Right lobe of liver (tissue), 6 donors: ENCODE measurements around the gene PIGW. TPM values are rescaled to one million over a fixed set of nuclear protein-coding genes. Genes with fewer than 3 reads are reported as not detected.

Experiments used
- ATAC-seq, 4 donors: fragments of 200-7000 bp; cut with Tn5 transposase; one replicate each; pipeline ENCODE4 v1.9.1; 2020; ENCODE audit warnings: mild to moderate bottlenecking in 4 of 4, moderate library complexity in 4 of 4
- DNase-seq, 3 donors: peaks; one replicate each; pipeline ENCODE4 v3.0.0-alpha.2; 2020
- H3K27ac ChIP-seq, 3 donors: fragments of 200-600 bp; one replicate each; pipeline ENCODE4 v1.8.0; 2022
- H3K27me3 ChIP-seq, 2 donors: fragments of 200-600 bp; one replicate each; pipeline ENCODE4 v1.8.0; 2022
- H3K36me3 ChIP-seq, 4 donors: fragments of 200-600 bp; sonication (generic) in 1 of 4; one replicate each; pipeline versions ENCODE4 v1.5.1 to v1.8.0; 2017 to 2022; ENCODE audit warnings: control low read depth in 1 of 4
- H3K4me1 ChIP-seq, 4 donors: fragments of 200-600 bp; sonication (generic) in 1 of 4; one replicate each; pipeline versions ENCODE4 v1.5.1 to v1.8.0; 2017 to 2022; ENCODE audit warnings: control low read depth in 1 of 4
- H3K4me3 ChIP-seq, 3 donors: fragments of 200-600 bp; one replicate each; pipeline ENCODE4 v1.8.0; 2022
- H3K9me3 ChIP-seq, 4 donors: fragments of 200-600 bp; sonication (generic) in 1 of 4; one replicate each; pipeline versions ENCODE4 v1.5.1 to v1.8.0; 2017 to 2022; ENCODE audit warnings: control low read depth in 1 of 4
- CTCF ChIP-seq, 4 donors: fragments of 200-600 bp in 3 of 4; fragments of 450-650 bp in 1 of 4; IDR thresholded peaks; one replicate each; pipeline versions ENCODE4 v1.5.1 to v1.8.0; 2016 to 2022; ENCODE audit warnings: antibody characterized with exemption in 4 of 4, mild to moderate bottlenecking in 2 of 4
- POLR2A ChIP-seq: fragments of 450-650 bp; IDR thresholded peaks from one replicate; pipeline ENCODE4 v1.6.1; 2017; ENCODE audit warnings: antibody characterized with exemption, mild to moderate bottlenecking
- WGBS: methylation state at CpG from one replicate; pipeline ENCODE4 v1.1.6; 2018; ENCODE audit warnings: low coverage, low lambda C conversion rate; ENCODE audit not compliant: insufficient coverage; ENCODE audit errors: missing lambda C conversion rate; 5-methylcytosine and 5-hydroxymethylcytosine counted together
- intact Hi-C, 2 donors: fragments of 100-400 bp; cut with DNase I; formaldehyde crosslinking; loops; one replicate each; pipeline versions ENCODE4 v1.11.2 to v1.14.1; 2022
- small RNA-seq, 2 experiments: library from RNA; depleted of rRNA; stranded (forward); fragments of <200 nt; gene quantifications; one replicate each; pipeline ENCODE3, GENCODE V24; 2016
- total RNA-seq, 6 experiments: library from RNA; depleted of rRNA in 2 of 6; stranded (reverse); fragments of >200 nt in 2 of 6; fragmentation: NEBNext Ultra II Directional in 3 of 6; extraction: Animal tissue kit (Norgen Biotek cat#: 25700) in 3 of 6; gene quantifications; one replicate each; pipeline versions ENCODE4 v1.1.0 to v1.2.4, GENCODE V29; 2016 to 2023
- donor health status: DM: no; HTN: yes; CAD: no.
- donor health status: DM: no; HTN: no; CAD: no.
- donor health status: DM: no; HTN: no; CAD: no.
- donor health status: DM: no; HTN: yes; CAD: no.
- donor health status: DM: no; HTN: yes; CAD: no.

PIGW gene
- total RNA-seq, 6 experiments from 2014 or later = 3.0 to 6.1 (median 4.1) TPM

- H3K27me3 ChIP-seq = no peaks in the 10 kb centered on the region
- peaks cover 0 to 36% (median 11%) of the 10 kb centered on the region in 4 donors for H3K4me1 ChIP-seq
- H3K27ac ChIP-seq = no peak overlapping the region
- no peak overlapping the region for H3K4me3 ChIP-seq
- DNase-seq = no peak
- no peak for TF ChIP-seq CTCF (IDR thresholded peaks at IDR 0.05)
- TF ChIP-seq POLR2A = no peak
- 95% methylated on average over 2 of the region's 2 CpGs for WGBS
- ATAC-seq = no peak
- H3K9me3 ChIP-seq = no peaks in the 10 kb centered on the region
- intact Hi-C loops = no loop called here
- H3K36me3 ChIP-seq = peaks cover 5 to 65% (median 30%) of the 10 kb centered on the region in 4 donors
These were observed 51.4 kb downstream of the PIGW start for GRCh38 chr17:36586138-36586537.

Small RNA genes within 50 kb of the gene (small RNA-seq; reads per million reads assigned to genes)
- 0 reads per million in 2 experiments for gene RNA5SP439

Other genes with a start within 250 kb of the PIGW start
- gene TBC1D3G, start 211.1 kb upstream of the PIGW start, total RNA-seq = not detected
- not detected for gene TBC1D3H, start 146.6 kb upstream of the PIGW start, total RNA-seq
- 10 to 100 TPM; 11.2 to 16.6 (median 12.5) TPM for gene ZNHIT3, start 48.3 kb upstream of the PIGW start, total RNA-seq
- 10 to 100 TPM; 20.6 to 40.5 (median 28.9) TPM for gene MYO19, start 119 bp upstream of the PIGW start, total RNA-seq
- 10 to 100 TPM; 24.3 to 39.6 (median 35.3) TPM for gene GGNBP2, start 9.9 kb downstream of the PIGW start, total RNA-seq
- 10 to 100 TPM in 3 of 6 experiments, 1 to 10 TPM in 3; 5.1 to 13.6 (median 9.3) TPM for gene DHRS11, start 56.9 kb downstream of the PIGW start, total RNA-seq
- gene MRM1, start 66.6 kb downstream of the PIGW start, total RNA-seq = 1 to 10 TPM; 2.5 to 8.6 (median 6.0) TPM